Activated naive CD4-positive, alpha-beta T cell treated with anti-CD3 and anti-CD28 coated beads, Interleukin-2, amount 50 U/mL, for 72 hours (primary cell): ENCODE data around the gene MBNL2. TPM values are rescaled to one million over a fixed set of nuclear protein-coding genes. Genes with fewer than 3 reads are reported as not detected.

Source experiments
- ATAC-seq, 2 donors: fragments of 150-1000 bp; cut with Tn5 transposase; 2 replicates each; pipeline ENCODE4 v1.10.0; 2021; ENCODE audit warnings: mild to moderate bottlenecking in 2 of 2, moderate library complexity in 2 of 2
- DNase-seq, 2 donors: peaks; one replicate each; pipeline ENCODE4 v3.0.0; 2021 to 2022; ENCODE audit warnings: low spot score in 2 of 2
- H3K27ac Mint-ChIP-seq, 2 donors: one replicate each; pipeline ENCODE4 v1.8.0; 2022; ENCODE audit warnings: mild to moderate bottlenecking in 2 of 2, mixed read lengths in 2 of 2
- H3K36me3 Mint-ChIP-seq, 2 donors: one replicate each; pipeline ENCODE4 v1.8.0; 2022; ENCODE audit warnings: mixed read lengths in 2 of 2
- H3K9me3 Mint-ChIP-seq, 2 donors: one replicate each; pipeline ENCODE4 v1.8.0; 2022; ENCODE audit warnings: mixed read lengths in 2 of 2
- total RNA-seq, 2 donors: library from RNA; stranded (reverse); gene quantifications; one replicate each; pipeline ENCODE4 v1.2.3, GENCODE V29; 2022

MBNL2 gene
- total RNA-seq, 2 donors from 2014 or later: 15.2 to 22.7 TPM

GRCh38 chr13:97310809-97311436 is 88.8 kb downstream of the MBNL2 start:
- DNase-seq (no peak), ATAC-seq (no peak)
- no peak overlapping the region for H3K27ac Mint-ChIP-seq

GRCh38 chr13:97311956-97312355 is 89.8 kb downstream of the MBNL2 start:
- Mint-ChIP-seq H3K36me3 (peaks cover 0 to 18% of the 10 kb centered on the region in 2 donors), H3K27ac (no peak overlapping the region), H3K9me3 (peaks cover 10 to 20% of the 10 kb centered on the region in 2 donors)
- no peak for DNase-seq
- ATAC-seq: no peak

More at GRCh38 chr13:97310809-97311436, 88.8 kb downstream of the MBNL2 start:
- Mint-ChIP-seq H3K36me3 (peaks cover 0 to 14% of the 10 kb centered on the region in 2 donors), H3K9me3 (peaks cover 10 to 20% of the 10 kb centered on the region in 2 donors)

GRCh38 chr13:97313551-97314260 is 91.6 kb downstream of the MBNL2 start:
- Mint-ChIP-seq H3K36me3 (peaks cover 0 to 15% of the 10 kb centered on the region in 2 donors), H3K27ac (no peak overlapping the region), H3K9me3 (peaks cover 8 to 17% of the 10 kb centered on the region in 2 donors)
- ATAC-seq (no peak), DNase-seq (no peak)

GRCh38 chr13:97316390-97316789 is 94.3 kb downstream of the MBNL2 start:
- ATAC-seq: no peak
- no peak for DNase-seq
- H3K36me3 Mint-ChIP-seq: peaks cover 0 to 4% of the 10 kb centered on the region in 2 donors
- H3K9me3 Mint-ChIP-seq: peaks cover 0 to 9% of the 10 kb centered on the region in 2 donors
- H3K27ac Mint-ChIP-seq: peak overlapping the region in 1 of 2 donors; percentile 70

DNA sequence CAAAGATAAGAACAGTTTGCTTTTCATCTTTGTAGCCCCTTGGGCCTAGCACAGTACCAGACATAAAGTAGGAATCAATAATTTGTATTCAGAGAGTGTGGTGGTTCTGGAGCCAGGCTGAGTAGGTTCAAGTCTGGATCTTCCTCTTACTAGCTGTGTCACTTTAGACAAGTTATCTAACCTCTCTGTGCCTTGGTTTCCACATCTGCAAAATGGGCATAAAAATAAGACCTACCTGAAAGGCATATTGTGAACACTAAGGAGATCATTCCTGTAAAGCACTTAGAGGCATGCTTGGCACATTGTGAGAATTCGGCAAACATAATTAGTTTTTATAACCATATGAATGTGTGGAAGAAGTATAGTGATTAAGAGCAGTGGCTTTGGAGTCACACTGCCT is 95.8 kb downstream of the MBNL2 start:
- Mint-ChIP-seq H3K36me3 (peaks cover 0 to 4% of the 10 kb centered on the region in 2 donors), H3K27ac (no peak overlapping the region), H3K9me3 (peaks cover 0 to 9% of the 10 kb centered on the region in 2 donors)
- no peak for DNase-seq
- no peak for ATAC-seq

DNA sequence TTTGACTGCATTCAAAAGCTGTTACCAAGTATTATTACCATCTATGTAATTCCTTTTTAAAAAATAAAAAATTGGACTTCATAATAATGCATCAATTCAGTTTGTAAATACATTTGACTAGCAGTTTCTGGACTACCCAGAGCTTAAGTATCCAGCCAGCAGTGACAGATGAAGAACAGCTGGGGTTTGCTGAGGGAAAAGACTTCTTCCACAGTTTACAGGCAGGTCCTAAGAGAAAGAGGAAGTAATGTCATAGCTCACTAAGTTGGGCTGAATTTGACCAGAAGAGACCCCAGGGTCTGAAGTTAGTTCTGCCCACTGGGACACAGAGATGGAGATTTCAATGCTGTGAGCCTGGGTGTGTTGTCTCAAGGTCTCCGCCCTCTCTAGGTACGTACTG is 96.4 kb downstream of the MBNL2 start:
- no peak for DNase-seq
- no peak for ATAC-seq

DNA sequence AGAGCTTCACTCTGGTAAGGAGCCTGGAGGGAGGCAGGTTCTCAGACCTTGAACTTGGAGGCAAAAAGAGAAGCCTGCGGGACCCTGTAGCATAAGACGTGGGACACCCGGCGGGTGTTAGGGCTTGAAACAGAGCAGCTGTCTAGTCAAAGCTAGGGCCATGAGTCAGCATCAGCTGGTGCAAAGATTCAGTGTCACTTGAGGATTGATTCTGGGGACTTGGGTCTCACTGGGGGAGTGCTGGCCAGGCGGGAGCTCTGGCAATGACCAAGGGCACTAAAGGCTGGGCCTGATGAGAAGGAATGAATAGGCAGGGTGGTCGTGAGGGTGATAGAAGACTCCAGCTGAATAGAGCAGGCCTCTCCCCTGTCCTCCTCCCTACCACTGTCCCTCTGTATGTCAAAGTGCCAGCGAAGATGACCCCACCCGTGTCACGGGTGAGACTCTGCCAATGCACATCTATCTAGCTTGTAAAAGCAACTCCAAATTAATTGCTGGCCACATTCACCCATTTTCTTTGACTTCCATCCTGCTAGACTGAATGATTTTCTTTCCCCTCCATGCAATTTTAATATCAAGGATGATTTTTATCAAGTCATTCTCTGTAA is 97.1 kb downstream of the MBNL2 start:
- H3K36me3 Mint-ChIP-seq: peaks cover 0 to 4% of the 10 kb centered on the region in 2 donors
- DNase-seq (no peak), ATAC-seq (no peak)
- H3K27ac Mint-ChIP-seq: no peak overlapping the region
- peaks cover 0 to 6% of the 10 kb centered on the region in 2 donors for H3K9me3 Mint-ChIP-seq

More for the DNA sequence above, 96.4 kb downstream of the MBNL2 start:
- peaks cover 0 to 9% of the 10 kb centered on the region in 2 donors for H3K9me3 Mint-ChIP-seq
- peaks cover 0 to 4% of the 10 kb centered on the region in 2 donors for H3K36me3 Mint-ChIP-seq
- H3K27ac Mint-ChIP-seq: no peak overlapping the region

DNA sequence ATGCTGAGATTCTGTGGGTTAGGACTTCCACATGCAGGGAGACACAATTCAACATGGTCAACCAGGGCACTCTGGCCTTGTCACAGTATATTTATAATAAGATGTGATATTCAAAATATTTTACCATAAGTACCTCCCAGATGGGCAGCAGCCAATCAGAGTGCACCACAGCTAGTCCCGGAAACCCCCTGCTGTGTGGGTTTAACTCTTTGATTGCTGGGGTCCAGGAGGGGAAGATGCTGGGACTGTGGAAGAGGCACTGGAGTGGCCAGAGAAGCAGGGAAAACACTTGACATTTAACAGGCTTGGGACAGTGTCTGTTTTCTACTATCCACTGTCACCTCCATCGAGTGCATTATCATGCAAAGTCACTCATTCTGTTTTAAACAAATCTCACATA is 99.0 kb downstream of the MBNL2 start:
- H3K36me3 Mint-ChIP-seq: peaks cover 0 to 4% of the 10 kb centered on the region in 2 donors
- DNase-seq (no peak), ATAC-seq (no peak)
- H3K27ac Mint-ChIP-seq: no peak overlapping the region
- H3K9me3 Mint-ChIP-seq: no peaks in the 10 kb centered on the region

GRCh38 chr13:97321616-97322321 is 99.6 kb downstream of the MBNL2 start:
- Mint-ChIP-seq H3K9me3 (no peaks in the 10 kb centered on the region), H3K27ac (no peak overlapping the region), H3K36me3 (no peaks in the 10 kb centered on the region)
- DNase-seq (no peak), ATAC-seq (no peak)

DNA sequence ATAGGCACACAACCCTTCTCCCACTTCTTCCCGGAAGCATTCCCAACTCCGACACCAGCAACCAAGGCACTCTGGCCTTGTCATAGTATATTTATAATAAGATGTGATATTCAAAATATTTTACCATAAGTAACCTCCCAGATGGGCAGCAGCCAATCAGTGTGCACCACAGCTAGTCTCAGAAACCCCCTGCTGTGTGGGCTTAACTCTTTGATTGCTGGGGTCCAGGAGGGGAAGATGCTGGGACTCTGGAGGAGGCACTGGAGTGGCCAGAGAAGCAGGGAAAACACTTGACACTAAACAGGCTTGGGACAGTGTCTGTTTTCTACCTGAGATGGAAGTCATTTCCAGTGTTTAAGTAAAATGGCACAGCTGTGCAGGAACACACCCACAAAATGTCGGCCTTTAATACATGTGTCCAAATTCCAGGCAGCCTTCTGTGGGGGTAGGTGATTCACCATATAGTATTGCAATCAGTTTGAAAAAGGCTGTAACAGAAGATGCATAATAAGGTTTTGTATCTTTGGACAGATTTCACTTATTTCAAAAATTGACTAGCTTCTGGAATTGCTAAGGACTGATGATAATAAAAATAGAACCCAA is 100.7 kb downstream of the MBNL2 start:
- ATAC-seq (no peak), DNase-seq (no peak)
- H3K36me3 Mint-ChIP-seq: no peaks in the 10 kb centered on the region
- H3K27ac Mint-ChIP-seq: no peak overlapping the region
- H3K9me3 Mint-ChIP-seq: no peaks in the 10 kb centered on the region

GRCh38 chr13:97324115-97324514 is 102.0 kb downstream of the MBNL2 start:
- Mint-ChIP-seq H3K9me3 (no peaks in the 10 kb centered on the region), H3K27ac (no peak overlapping the region), H3K36me3 (no peaks in the 10 kb centered on the region)
- no peak for ATAC-seq
- DNase-seq: no peak

DNA sequence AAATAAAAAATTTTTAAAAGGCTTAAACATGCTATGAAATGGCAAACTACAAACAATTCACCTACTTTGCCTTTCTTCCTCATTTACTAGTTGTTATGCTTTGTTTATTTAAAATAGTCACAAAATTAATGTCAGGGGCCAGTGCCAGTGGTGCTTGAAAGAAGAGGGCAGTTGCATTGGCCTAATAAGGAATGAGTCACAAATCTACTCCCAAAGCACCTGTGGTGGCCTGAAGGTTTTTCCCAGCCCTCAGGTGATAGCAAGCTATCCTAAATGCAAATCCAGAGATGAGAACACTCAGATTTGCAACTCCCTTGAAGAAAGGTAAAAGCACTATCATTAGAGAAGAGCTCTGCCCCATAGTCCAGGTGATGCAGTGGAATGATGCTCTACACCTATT is 103.6 kb downstream of the MBNL2 start:
- peaks cover 0 to 4% of the 10 kb centered on the region in 2 donors for H3K36me3 Mint-ChIP-seq
- DNase-seq: no peak
- peaks cover 0 to 6% of the 10 kb centered on the region in 2 donors for H3K9me3 Mint-ChIP-seq
- ATAC-seq: no peak
- H3K27ac Mint-ChIP-seq: no peak overlapping the region

- peaks cover 0 to 6% of the 10 kb centered on the region in 2 donors for H3K9me3 Mint-ChIP-seq
- no peak overlapping the region for H3K27ac Mint-ChIP-seq
- DNase-seq (no peak), ATAC-seq (no peak)
- H3K36me3 Mint-ChIP-seq: peaks cover 0 to 4% of the 10 kb centered on the region in 2 donors
These were observed 105.0 kb downstream of the MBNL2 start for GRCh38 chr13:97327086-97327485.

- H3K27ac Mint-ChIP-seq: no peak overlapping the region
- peaks cover 0 to 4% of the 10 kb centered on the region in 2 donors for H3K36me3 Mint-ChIP-seq
- ATAC-seq (no peak), DNase-seq (no peak)
- peaks cover 0 to 6% of the 10 kb centered on the region in 2 donors for H3K9me3 Mint-ChIP-seq
These were observed 105.5 kb downstream of the MBNL2 start for GRCh38 chr13:97327506-97328221.

- DNase-seq (no peak), ATAC-seq (no peak)
- peaks cover 0 to 4% of the 10 kb centered on the region in 2 donors for H3K36me3 Mint-ChIP-seq
- H3K27ac Mint-ChIP-seq: no peak overlapping the region
- peaks cover 0 to 6% of the 10 kb centered on the region in 2 donors for H3K9me3 Mint-ChIP-seq
These were observed 106.2 kb downstream of the MBNL2 start for GRCh38 chr13:97328222-97328790.

GRCh38 chr13:97329331-97329730 is 107.2 kb downstream of the MBNL2 start:
- DNase-seq (no peak), ATAC-seq (no peak)
- H3K9me3 Mint-ChIP-seq: peaks cover 0 to 6% of the 10 kb centered on the region in 2 donors
- peaks cover 0 to 4% of the 10 kb centered on the region in 2 donors for H3K36me3 Mint-ChIP-seq
- H3K27ac Mint-ChIP-seq: no peak overlapping the region
